HT-29 (cell line): Measurements from ENCODE around the gene IRAG1. TPM values are rescaled to one million over a fixed set of nuclear protein-coding genes. Genes with fewer than 3 reads are reported as not detected.

Experiments used
- DNase-seq: peaks from one replicate; pipeline ENCODE4 v3.0.0-alpha.2; 2015; ENCODE audit warnings: low spot score
- total RNA-seq: library from RNA; depleted of rRNA; stranded (reverse); fragments of >200 nt; shearing (Covaris generic); gene quantifications from 2 replicates; pipeline ENCODE4 v1.2.3, GENCODE V29; 2014

Gene IRAG1
- total RNA-seq, 1 experiment from 2014 or later: 1.3 TPM

DNA sequence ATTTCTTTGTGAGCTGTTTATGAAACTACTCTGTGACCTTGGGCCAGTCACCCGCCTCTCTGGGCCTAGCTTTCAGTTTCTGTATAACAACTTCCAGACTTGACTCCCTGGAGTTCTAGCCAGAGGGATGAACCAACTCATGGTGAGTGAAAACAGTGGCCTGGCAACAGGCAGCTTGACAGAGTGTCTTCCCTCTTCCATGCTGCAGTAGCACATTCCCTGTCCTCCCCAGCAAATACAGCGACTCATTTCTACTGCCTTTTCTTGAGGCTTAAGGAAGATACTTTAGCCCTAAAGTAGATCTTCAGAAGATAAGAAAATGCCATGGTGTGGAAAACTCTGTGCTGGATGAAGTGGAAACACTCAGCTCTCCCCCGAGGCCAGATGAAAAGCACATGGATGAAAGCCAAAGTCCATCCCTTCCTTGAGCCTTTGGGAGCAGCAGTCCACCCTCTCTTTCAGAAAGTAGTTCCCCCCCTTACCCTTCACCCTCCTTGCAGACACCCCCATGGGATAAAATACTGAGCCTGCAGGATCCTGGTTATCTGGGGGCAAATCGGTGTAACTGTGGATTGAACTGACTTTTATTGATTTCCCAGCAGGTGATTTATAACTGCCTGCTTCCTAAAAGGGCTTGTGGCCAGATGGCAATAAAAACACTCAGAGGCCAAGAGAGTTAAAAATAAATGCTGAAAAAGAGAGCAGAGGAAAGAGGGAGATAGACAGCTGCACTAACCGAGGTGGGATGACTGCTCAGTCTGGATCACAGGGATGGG, 24.1 kb downstream of the IRAG1 start:
- peak; percentile 85 for DNase-seq

DNA sequence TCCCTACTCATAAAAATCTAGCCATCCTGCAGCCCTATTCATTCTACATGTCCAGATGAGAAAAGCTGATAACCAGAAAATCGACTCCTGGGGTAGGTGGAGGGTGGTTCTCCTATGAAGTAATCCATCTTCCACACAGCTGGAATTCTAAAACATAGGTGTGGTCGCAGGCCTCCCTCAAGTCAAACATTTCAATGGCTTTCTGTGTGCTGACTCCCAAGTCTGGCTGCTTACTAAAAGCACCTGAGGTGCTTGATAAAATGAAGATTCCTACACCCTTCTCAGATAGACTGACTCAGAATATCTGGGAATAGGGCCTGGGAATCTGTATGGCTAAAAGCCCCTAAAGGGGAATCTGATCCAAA, 26.1 kb downstream of the IRAG1 start:
- peak; percentile 43 for DNase-seq

DNA sequence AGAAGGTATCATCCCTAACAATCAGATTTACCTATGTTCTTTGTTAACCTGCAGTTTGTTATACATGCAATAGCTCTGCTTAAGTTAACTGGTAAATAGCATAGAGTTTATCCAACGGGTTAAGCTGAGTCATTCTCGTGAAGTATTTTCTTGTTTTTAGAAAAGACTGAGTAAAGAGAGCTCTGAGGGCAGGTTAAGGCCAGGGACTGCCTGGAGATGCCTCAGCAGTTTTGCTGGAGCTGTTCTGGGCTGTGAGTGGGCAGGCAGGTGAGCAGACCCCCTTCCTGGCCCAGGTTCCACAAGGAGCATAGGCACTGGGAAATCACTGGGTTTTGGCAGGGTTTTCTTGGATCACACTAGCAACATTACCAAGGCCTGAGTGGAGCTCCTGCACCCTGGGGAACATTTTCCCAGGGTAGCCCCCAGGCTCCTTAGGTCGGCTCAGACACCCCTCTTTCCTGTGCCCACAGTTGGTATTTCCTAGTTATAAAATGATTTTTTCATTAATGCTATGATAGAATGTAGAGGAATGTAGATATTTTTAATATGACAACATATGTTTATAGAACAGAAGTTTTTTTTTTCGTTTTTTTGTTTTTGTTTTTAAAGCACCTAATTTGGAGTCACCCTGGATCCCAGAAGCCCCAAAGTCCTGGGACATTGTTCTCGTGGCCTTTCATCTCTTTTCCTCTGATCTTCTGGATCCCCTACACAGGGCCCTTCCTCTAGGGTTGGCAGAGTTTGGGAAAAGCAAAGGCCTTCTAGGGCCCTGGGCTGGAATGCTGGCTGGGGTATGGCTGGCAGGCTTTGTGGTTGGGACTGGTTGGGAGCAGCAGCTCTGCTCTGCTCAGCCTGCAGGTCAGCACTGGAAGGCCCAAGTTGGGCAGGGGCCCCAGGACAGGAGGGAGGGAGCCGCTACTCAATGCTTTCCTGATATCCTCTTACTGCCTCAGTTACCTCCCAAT, 26.7 kb downstream of the IRAG1 start:
- DNase-seq: peak; percentile 44

DNA sequence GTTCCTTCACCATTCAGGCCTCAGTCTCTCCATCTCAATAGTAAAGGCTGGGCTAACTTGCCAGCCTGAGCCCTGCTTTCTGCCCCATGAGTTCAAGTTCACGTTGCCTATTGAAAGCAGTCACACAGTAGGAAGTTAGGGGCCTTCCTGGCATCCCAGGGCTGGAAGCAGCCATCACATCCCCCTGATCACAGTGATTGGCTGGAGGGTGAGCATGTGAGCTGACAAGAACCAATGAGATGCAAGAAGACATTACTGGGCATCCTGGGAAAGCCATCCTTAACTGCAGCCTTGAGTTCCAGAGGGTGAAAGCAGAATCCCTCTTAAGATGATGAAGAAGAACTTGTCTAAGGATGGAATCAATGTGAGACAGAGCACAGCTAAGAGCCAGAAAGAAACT, 29.1 kb downstream of the IRAG1 start:
- DNase-seq: no peak

DNA sequence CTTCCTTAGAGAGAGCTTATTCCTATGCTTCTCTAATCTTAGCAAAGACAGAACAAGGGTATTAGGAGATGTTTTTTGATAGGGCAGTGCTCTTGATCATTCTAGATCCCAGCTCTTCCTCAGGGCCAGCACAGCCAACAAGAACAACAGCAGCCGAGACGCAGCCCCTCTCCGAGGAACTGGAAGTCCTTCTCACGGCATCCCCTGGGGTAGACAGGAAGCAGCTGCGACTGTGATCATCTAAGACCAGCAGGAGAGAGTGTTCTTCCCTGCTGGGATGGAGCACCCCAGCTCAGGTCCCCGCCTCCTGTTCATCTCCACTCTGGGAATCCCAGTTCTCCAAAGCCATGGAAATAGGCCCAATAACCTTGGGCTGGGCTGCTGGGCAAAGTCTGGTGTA, 29.6 kb downstream of the IRAG1 start:
- no peak for DNase-seq

DNA sequence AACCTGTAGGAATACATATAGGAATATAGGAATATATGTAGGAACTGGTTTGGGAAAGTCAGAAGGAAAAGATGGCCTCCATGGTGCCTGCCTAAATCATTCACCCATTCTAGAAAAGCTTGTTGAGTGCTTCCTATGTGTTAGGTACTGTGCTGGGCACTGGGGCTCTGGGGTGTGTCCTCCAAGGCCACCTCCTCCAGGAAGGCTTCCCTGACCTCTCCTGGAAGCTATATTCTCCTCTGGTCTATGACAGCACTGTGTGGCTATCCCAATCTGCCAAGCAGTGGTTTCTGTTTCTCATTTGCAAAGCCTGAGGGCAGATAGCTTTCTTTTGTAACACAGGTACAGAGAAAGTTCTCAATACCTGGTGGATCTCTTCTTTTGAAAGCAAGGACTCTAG, 30.2 kb downstream of the IRAG1 start:
- DNase-seq: no peak

DNA sequence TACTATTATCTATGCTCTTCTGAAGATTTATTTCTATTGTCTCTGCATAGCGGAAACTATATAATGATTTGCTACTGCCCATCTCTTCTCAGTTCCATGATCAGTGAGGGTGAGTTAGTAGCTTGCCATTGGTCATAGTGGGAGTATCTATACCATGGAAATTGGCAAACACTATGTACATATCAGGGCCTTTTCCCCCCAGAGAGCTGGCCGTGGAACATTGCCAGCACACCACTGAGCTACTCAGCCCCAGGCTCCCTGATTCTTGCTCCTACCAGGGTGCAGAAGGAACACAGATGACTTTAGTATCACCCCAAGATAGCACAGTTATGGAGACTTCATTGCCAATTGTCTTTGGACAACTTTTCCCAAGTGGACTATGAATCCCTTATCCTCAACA, 33.2 kb downstream of the IRAG1 start:
- no peak for DNase-seq

DNA sequence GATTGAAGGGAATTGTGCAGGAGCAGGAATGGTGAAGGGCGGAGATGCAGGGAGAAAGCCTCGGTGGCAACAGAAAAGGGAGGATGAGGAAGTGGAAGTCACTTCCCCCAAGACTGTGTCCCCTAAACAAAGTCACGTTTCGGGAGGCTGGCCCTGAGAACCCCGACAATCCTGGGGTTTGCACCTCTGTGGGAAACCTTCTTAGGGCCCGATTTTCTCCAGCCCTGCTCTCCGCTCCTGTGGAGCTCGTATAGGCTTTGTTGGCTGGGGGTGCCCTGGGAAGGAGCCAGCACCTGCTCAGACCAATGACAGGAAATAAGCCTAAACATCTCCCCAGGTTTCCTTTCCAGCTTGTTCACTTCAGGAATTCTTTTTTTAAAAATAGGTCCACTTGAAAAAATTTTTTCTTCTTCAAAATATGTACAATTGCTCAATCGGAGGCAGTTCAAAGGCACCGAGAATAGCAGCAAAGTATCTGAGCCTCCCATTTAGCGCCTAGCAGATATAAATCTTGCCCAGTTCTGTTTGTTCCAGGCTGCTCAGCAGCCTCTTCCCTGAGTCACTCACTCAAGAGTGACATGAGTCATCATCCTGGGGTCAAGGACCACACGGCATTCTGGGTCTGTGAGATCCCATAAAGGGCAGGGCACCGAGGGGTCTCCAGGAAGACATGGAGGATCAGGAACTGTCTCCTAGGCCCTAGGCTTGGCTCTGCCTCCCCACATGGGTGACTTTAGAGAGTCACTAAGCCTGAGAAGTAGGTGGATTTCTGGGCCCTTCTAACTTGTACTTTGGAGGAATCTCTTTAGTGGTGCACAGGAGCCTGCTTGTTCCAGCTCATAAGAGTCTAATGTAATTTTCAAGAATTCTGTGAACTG, 34.0 kb downstream of the IRAG1 start:
- peak; percentile 93 for DNase-seq

DNA sequence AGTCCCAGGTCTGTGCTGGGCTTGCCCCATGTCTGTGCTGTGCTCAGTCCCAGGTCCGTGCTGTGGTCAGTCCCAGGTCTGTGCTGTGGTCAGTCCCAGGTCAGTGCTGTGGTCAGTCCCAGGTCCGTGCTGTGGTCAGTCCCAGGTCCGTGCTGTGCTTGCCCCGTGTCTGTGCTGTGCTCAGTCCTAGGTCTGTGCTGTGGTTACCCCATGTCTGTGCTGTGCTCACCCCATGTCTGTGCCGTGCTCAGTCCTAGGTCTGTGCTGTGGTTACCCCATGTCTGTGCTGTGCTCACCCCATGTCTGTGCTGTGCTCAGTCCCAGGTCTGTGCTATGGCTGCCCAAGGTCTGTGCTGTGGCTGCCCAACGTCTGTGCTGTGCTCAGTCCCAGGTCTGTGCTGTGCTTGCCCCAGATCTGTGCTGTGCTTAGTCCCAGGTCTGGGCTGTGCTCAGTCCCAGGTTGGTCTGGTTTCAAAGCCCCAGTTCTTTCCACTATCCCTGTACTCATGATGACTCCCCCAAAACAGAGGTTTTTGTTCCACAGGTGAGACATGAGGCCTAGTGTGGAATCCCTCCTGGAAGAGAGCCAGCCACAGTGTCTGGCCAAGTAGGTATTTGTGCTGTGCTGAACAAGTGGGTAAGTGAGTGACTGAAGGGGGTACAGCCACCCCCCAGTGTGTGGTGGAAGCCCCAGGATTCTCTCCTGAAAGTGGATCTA, 34.8 kb downstream of the IRAG1 start:
- peak; percentile 31 for DNase-seq

DNA sequence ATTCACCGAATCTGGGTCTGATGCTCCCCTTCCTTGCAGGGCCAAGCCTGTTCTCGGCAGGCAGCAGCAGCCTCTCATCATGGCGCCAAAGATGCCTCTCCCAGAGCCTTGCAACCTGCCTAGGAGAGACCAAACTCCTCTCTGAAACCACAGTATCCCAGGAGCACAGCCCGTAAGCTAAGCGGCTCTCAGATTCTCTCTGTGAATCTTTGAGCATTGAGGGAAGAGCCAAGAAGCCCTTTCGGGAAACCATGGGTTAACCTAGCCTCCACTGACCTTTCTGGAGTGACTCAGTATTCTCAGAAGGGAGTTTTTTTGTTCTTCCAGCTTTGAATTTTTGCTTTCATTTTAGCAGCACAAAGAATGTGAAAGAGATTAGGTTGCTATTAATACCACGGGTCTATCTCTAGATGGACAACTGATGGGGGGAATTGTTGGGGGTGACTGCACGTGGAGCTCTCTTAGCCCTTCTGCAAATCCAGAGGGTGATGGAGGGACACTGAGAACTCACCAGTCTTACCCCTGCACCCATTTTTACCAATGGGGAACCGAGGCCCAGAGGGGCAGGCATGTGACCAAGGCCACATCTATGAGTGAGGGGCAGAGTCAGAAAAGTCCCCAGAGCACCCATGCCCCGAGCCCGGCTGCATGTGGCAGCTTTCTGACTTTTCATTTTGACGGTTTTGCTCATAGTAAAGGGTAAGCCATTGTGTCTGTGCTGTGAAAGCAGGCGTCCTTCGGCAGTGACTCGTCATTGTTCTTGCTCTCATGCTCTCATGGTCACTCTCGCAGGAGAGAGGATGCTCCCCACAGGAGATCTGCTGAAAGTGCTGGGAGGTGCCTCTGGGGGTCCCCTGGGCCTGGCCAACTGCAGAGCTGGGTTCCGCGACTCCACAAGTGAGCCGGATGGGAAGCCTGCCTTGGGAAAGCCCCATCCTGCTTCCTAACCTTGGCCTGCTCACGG, 36.0 kb downstream of the IRAG1 start:
- DNase-seq: no peak

DNA sequence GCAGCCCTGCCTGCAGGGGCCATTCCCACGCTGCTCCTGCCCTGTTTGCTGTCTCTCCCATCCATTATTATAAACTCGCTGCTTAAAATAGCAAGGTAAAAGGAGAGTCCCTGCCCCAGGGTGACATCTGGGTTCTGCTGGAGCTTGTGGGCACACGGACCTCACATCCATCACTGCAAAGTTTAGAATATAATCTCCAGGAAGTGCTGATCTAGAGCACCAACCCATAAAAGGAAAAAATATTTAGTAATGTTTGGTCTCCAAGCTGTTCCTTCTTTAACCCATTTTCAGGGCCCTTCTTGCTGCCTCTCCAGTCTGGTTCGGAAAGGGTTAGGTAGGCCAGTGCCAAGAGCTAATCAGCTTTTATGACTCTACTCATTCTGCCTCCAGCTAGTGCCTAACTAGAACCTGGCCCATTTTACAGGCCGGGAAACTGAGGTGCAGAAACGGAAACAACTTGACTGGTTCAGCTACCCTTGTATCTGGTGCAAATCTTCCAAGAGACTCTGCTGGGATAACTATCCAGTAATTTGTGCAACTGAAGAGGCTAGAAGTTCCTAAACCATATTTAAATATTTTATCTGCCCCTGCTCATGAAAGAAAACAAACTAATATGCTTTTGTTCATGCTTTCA, 37.5 kb downstream of the IRAG1 start:
- no peak for DNase-seq

DNA sequence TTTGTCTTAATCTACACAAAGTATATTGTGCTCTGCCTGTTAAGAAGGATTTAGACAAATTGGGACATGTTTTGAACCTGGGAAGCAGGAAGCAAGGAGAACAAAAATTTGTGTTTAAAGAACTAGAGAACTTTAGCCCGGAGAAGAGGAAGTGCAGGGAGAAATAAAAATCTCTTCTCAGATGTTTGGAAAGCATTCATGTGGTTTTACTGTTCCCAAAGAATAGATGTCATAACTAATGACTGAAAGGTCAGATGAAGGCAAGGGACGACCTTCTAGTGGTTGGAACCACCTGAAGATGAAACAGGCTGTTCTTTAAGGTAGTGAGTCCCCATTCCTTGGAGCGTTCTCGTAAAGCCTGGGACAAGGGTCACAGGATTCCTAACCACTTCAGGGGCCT, 38.3 kb downstream of the IRAG1 start:
- peak; percentile 53 for DNase-seq

DNA sequence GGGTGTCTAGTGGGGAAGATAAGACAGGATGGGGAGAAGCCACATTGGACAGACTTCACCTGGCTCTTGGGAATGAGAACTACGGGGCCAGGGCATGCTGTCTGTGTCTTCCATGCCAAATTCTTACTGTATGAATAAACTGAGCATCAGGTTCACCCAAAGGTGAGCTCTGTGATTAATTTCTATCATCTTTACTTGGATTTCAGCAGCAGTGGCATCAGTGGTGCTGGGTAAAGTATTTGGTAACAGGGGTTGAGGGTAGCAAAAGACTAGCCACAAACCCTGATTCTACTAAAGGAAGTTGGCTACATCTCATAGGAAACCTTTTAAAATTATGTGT, 38.8 kb downstream of the IRAG1 start:
- peak; percentile 23 for DNase-seq

DNA sequence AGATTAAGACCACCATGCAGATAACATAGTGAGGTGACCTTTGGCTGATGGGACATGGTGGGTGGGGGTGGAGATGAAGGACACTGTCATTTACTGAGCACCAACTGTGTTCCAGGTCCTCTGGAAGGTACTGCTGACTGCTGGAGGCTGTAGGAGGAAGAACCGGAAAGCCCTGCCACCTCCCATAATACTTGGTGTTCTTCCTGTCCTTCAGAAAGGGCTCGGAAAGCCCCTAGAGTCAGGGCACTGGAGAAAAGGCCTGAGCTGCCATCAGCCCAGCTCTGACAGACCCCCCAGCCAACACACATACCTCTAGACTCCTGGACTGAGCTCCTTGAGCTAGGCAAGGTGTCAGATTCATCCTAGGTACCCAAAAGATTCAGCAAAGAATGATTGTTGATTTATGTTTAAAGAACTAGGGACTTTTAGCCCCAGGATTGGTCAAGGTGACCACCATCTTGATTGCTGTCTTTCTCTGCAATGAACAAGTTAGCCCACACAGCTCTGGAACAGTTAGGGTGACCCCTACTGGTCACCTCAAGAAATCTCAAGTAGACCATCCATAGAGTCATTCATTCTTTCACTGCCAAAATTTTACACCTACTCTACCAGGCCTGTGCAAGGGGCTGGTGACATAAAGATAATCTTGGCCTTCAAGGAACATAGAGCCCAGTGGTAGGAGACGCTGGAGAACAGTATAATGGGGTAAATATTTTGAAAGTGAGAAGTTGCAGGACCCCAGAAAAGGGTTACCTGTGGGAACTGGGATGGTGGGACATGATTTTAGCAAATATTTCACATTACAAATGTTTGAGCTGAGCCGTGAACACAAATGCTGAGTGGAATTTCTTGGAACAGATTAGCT, 39.4 kb downstream of the IRAG1 start:
- DNase-seq: peak; percentile 74

DNA sequence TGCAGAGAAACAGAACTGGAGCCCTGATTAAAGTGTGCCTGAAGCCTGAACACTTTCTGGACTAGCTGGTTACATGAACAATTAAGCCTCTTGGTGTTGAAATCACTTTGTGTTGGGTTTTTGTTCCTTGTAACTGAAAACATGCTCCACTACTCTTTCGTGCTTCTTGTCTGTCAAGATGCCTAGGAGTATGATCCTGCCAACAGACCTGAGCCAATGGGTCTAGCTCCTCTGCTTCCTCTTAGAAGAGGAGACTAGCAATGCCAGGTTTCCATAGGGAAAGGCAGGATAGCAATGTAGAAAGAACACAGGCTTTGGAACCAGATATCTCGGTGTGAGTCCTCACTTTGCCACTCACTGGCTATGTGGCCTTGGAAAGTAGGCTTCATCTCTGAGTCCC, 40.3 kb downstream of the IRAG1 start:
- DNase-seq: no peak

DNA sequence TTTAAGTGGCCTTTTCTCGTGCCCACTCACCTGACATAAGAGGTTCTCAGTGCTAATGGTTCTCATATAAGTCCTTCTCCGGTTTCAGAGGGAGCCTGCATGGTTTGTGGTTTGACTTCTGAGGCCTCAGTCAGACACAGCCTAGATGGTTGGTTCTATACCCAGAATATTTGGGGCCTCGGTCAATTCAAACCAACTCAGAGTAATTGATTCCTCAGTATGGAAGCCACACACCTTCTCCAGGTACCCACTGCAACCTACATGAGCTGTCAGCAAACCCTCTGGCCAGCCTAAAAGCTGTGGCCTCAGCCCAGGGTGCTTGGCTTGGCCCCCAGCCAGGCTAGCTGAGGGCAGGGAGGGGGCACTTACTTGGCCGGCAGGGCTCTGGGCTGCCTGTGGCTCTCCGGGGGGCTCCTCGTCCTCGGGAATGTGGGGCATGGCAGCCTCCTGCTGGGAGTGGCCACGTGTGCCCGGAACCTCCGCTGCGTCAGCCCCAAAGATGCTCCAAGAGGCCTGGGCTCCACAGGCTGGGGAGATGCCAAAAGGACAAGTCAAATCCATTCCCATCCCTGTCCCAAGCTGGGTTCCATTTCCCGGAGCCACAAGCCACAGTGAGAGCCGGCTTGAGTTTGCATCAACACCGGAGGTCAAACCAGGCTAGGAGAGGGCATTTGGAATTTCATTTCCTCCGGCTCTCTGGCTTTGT, 41.7 kb downstream of the IRAG1 start:
- no peak for DNase-seq

DNA sequence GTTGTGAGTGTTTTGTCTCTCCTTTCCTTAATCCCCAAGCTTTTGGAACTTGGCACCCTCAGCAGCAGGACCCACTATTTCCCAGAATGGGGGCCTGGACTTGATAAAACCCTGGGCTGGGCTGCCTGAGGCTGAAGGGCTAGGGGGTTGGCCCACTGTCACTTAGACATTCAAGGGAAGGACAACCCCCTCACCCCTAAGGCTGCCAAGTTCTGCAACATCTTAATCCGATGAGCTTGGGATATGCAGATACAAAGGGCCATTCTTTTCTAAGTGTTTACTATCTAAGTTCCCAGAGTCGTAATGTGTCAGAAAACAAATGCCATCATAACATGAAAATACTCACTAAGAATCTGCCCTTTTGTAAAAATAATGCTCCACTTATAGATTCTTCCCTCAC, 42.9 kb downstream of the IRAG1 start:
- DNase-seq: no peak

DNA sequence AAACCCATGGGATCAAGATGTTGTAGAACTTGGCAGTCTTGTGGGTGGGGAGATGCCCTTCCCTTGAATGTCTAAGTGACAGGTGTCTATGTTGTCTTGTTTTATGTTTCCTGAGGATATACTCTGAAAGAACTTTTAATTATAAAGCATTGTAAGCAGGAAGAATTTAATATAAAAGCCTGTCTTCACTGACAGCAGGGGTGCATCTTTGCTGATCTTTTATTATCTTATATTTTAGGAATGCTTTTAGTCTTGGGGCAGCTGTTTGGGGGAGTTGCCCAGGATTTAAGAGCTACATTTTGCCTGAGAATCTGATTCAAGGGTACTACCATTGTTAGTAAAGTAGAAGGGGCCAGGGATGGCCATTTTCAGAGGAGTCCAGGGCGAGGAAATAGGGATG, 43.4 kb downstream of the IRAG1 start:
- no peak for DNase-seq
